NCI-H2081 treated with DMSO at 0.1 percent for 48 hours (cell line): ENCODE results near the gene PARD6A.
A peak's percentile ranks its signal among the peaks of the same experiment; 100 is the strongest.

Source experiments
- DNase-seq: peaks from one replicate; lab custom pipeline; 2025; lab: John Stamatoyannopoulos, UW

PARD6A gene, protein sequence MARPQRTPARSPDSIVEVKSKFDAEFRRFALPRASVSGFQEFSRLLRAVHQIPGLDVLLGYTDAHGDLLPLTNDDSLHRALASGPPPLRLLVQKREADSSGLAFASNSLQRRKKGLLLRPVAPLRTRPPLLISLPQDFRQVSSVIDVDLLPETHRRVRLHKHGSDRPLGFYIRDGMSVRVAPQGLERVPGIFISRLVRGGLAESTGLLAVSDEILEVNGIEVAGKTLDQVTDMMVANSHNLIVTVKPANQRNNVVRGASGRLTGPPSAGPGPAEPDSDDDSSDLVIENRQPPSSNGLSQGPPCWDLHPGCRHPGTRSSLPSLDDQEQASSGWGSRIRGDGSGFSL

DNA sequence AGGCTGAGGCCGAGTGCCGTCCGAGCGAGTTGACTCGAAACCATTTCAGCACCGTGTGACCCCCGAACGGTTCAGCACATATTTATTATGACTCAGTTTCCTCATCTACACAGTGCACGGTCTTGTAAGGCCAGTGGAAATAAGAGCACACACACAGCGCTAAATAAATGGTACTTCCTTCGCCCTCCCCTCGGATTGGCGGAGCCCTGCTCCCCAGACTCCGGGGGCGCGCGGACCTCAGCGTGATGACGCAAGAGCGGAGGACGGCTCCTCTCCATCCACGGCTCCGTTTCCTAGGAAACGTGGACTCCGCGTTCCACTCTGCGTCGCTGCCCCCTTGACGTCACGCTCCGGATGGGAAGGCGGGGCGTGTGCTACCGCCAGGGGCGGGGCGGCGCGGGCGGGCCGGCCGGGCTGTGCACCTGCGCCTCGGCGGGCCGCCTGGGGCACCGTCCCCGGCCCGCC lies at the start of gene PARD6A:
Gene PARD6A, plus strand, starts transcription at position 397 of the 465 bp plus-strand sequence. CDS start 79 bp downstream, outside the sequence.
- DNase-seq, result peak; percentile 49

DNA sequence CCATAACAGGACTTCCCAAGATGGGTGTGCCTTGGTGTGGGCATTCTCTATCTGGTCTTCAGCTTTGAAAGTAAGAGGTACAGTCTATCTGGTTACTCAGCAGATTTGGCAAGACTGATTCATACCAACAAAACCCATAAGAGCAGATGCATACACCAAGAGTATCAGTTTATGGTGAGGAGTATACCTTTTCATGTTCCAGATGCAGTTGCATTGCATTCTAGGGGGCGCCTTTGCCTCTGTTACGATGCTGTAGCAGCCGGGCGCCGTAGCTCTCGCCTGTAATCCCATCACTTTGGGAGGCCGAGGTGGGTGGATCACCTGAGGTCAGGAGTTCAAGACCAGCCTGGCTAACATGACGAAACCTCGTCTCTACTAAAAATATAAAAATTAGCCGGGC lies 47.0 kb upstream of the PARD6A start:
- no peak for DNase-seq

DNA sequence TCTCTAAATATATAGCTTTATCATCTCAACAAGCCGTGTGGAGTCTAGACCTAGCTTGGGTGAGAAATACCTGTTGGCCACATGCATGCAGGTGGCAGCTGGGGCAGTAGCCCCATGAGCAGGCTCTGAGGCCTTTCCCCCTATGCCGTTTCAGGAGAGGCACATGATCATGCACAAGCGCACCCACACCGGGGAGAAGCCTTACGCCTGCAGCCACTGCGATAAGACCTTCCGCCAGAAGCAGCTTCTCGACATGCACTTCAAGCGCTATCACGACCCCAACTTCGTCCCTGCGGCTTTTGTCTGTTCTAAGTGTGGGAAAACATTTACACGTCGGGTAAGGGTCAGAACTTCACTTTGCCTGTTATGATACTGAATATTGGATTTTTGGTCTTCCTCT lies 32.5 kb upstream of the PARD6A start:
- DNase-seq, result no peak

DNA sequence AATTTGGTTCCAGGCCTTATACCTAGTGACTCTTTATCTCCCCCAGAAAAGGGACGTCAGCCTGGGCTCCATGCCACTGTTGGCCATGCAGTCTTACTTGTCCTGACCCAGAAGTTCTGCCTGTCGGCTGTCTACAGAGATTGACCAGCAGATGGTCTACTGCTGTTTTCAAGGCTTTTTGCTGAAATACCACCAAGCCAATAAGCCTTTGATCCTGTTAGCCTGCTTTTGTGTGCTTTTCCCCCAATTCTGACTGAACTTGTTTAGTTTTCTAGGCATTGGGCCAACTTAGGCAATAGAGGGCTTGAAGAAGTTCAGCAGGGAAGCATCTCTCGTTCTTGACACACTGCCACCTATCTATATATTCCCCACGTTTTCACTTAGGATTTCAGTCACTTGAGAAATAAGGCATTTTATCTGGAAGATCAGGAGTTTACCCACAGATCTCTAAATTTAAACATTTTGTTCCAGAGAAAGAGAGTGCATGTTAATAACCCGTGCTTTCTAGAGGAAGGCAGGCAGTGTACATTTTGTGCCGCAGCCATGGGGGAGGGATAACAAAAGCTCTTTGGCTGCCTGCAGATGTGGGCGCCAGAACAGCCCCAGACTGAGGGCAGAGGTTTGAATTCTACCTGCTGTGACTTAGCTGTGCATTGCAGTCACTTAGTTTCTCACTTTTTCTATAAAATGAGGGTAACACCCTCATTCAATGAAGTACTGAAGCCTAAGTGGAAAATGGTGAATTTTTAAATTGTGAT lies 28.2 kb upstream of the PARD6A start:
- DNase-seq, result no peak

DNA sequence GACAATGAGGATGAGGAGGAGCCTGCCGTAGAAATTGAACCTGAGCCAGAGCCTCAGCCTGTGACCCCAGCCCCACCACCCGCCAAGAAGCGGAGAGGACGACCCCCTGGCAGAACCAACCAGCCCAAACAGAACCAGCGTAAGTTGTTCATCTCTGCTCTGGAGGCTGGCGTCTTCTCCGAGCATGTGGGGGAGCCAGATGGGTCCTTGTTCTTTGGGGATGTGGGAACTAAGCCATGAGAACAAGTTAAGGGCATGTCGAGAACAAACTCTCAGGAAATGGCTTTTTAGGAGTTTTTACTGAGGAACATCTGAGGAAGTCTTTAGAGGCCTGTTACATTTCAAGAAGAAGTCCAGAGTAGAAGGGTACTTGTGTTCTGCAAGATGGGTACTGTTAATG lies 24.0 kb upstream of the PARD6A start:
- no peak for DNase-seq

DNA sequence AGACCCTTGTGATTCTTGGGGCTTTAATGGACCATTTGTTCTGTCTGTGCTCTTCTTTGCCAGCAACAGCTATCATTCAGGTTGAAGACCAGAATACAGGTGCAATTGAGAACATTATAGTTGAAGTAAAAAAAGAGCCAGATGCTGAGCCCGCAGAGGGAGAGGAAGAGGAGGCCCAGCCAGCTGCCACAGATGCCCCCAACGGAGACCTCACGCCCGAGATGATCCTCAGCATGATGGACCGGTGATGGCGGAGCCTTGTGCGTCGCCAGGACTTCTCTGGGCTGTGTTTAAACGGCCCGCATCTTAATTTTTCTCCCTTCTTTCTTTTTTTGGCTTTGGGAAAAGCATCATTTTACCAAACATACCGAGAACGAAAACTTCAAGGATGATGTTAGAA lies 23.1 kb upstream of the PARD6A start:
- no peak for DNase-seq

DNA sequence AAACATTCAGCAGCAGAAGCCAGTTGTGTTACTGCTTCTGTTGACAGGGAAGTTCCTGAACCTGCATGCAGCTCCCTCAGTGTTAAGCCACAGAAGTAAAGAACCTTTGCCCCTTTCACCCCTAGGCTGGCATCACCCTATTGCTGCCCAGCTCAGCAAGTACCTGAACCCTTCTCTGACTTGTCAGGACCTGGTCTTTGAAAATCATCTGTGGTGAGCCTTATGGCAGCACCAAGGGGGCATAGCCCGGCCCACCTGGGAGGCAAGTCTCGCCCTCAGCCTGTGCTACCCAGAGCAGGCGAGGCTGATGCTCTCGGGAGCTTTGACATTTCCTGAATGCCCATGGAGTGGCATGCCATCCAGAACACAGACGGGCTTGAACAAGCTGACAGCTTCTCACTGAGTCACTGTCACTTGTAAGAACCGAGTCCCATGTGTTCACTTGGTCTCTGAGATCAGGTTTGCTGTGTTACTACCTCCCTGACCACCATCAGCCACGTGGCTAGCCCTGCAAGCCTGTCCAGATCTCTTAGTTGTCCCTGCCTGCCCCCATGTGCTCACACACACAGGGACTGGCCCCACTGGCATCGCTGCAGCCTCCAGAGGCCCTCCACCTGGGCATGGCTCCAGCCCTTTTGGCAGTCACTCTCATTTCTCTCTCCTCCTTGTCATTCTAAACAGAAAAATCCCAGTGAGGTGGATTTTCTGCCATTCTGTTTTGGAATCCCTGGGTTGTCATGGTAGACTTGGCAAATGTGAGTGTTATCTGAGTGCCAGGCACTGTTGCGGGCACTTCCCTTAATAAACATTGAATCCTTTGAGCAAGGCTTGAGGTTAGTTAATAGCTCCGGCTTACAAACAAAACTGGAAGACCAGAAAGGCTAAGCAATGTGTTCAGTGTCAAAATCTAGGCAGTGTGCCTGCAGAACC lies 18.7 kb upstream of the PARD6A start:
- DNase-seq, result no peak

DNA sequence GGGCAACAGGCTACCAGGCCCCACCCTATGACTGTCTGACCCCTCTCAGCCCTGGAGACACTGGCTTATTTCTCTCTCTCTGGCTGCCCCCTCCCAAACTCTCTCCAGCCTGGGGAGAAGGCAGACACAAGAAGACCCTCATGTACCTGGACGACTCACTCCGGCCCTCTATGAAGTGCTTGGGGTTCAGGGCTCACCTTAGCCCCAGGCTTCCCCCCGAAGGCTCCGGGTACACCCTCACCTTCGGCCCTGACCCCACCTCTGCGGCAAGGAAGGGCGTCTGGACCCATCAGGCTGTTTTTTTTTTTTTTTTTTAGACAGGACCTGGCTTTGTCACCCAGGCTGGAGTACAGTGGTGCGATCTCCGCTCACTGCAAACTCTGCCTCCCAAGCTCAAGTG lies 16.7 kb upstream of the PARD6A start:
- DNase-seq, result no peak

DNA sequence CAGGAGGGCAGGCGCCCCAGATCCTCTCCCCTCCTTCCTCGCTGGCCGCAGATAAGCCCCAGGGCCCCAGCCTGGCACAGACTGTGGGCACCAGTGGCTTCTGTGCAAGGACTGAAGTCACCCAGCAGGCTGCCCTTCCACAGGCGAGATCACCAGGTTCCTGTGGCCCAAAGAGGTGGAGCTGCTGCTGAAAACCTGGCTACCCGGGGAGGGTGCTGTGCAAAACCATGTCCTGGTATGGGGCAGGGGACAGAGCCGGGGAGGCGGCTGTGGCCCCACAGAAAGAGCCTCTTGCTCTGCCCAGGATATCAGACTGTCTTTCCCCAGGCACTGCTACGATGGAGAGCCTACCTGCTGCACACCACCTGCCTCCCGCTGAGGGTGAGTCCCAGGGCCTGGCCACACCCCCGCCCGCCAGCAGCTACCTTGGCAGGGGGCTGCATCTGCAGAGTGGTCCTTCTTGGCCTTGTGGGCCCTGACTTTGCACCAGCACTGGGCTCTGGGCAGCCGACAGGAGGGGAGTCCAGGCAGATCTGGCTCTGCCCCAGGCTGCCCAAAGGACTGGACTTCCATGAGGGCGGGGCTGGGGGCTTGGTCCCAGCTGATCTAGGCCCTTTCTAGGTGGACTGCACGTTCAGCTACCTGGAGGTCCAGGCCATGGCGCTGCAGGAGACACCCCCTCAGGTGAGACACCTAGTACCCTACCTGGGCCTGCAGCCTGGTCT lies 15.2 kb upstream of the PARD6A start:
- DNase-seq, result no peak

DNA sequence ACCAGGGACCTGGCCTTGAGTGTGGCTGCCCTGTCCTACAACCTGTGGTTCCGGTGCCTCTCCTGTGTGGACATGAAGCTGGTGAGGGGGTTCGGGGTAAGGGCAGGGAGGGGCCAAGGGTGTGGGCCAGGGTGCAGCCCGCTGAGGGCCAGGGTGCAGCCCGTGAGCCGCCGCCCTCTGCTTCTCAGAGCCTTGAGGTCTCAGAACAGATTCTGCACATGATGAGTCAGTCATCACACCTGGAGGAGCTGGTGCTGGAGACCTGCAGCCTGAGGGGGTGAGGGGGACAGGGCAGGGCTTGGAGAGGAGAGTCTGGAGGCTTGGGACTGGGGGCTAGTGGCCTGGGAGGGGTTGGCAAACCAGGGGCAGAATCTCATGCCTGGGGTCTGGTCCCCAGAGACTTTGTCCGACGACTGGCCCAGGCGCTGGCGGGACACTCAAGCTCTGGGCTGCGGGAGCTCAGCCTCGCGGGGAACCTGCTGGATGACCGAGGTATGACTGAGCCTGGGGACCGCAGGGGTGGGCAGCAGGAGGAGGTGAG lies 13.6 kb upstream of the PARD6A start:
- DNase-seq, result no peak

DNA sequence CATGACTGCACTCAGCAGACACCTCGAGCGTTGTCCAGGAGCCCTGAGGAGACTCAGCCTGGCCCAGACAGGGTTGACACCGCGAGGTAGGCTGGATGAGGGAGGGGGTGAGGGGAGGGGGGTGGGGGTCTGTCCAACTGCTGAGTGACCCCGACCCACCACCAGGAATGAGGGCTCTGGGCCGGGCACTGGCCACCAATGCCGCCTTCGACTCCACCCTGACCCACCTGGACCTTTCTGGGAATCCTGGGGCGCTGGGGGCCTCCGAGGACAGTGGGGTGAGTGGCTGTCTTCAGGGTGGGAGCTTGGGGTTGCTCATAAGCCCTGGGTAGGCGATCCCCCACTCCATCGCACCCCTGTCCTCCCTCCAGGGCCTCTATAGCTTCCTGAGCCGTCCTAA lies 13.1 kb upstream of the PARD6A start:
- DNase-seq, result no peak

DNA sequence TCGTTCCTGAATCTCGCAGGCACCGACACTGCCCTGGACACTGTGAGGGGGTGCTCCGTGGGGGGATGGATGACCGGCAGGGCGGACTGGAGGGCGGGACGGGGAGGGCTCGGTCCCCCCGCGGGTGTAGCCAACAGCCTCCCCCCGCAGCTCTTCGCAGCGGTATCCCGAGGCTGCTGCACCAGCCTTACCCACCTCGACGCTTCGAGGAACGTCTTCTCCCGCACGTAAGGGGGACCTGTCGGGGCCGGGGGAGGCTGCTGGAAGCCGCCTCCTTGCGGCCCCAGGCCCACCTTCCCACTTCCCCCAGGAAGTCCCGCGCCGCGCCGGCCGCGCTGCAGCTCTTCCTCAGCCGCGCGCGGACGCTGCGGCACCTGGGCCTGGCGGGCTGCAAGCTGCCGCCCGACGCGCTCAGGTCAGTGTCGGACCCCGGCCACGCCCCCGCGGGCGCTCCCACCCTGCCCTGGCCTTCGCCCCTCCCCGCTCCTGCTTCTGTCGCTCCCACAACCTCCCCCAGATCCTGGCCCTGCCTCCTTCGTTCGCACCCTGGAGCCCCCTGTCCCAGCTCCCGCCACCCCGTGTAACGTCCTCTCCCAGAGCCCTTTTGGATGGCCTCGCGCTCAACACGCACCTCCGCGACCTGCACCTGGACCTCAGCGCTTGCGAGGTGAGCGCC lies 12.5 kb upstream of the PARD6A start:
- no peak for DNase-seq

DNA sequence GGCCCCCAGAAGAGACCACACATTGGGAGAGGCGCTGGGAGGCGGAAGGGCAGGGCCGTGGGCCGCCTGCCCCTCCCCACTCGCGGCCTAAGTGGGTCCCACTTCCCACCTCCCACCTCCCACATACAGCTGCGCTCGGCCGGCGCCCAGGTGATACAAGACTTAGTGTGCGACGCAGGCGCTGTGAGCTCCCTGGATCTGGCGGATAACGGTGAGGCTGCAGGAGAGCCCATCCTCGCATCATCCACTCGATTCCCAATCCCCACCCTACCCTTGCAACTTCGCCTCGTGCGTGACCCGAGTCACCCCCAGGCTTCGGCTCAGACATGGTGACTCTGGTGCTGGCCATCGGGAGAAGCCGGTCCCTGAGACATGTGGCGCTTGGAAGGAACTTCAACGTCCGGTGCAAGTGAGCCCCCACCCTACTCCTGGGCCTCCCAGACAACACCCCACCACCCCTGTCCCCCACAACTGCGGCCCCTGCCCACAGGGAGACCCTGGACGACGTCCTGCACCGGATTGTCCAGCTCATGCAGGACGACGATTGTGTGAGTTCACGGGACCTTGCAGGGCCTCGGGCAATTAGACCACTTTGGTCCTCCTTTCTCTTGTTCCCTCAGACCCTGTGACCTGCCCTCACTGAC lies 11.9 kb upstream of the PARD6A start:
- DNase-seq, result no peak

DNA sequence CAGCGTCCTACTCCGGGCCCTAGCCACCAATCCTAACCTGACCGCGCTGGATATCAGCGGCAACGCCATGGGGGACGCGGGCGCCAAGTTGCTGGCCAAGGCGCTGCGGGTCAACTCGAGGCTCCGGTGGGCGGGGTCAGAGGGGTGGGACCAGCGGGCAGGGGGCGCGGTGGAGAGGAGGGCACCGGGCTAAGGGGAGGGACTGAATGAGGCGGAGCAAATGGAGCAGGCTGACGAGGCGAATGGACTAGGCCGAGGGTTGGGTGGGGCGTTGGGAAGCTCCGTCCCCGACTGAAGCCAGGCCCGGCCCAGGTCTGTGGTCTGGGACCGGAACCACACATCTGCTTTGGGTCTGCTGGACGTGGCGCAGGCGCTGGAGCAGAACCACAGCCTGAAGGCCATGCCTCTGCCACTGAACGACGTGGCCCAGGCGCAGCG lies 11.2 kb upstream of the PARD6A start:
- no peak for DNase-seq

DNA sequence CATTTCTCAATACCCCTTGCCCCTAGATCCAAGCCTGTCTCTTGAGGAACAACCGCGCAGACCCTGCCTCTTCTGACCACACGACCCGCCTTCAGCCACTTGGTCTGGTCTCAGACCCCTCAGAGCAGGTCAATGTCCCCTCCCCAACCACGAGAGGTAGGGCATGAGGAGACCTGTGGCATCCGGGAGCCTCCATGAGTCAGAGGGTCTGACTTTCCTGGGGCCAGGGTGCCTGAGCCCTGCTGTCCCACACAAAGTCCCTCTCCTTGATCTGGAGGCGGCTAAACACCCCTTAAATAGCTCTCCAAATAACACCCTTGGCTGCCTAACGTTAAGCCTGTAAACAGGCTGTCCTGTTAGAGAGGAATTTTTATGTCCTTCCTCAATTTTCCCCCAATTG lies 10.7 kb upstream of the PARD6A start:
- no peak for DNase-seq

DNA sequence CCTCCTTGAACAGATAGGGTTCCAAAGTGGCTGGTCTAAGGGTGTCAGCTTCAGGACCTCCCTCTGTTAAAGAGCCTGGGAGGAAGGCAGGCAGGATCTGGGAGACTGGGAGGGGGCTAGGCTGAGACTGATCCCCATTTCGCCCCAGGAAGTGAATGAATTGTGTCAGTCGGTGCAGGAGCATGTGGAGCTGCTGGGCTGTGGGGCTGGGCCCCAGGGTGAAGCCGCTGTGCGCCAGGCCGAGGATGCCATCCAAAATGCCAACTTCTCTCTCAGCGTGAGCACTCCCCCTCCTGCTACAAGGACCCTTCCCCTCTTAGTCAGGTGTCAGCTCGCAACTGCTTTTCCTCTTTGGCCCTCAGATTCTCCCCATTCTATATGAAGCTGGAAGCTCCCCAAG lies 9.7 kb upstream of the PARD6A start:
- DNase-seq, result no peak

DNA sequence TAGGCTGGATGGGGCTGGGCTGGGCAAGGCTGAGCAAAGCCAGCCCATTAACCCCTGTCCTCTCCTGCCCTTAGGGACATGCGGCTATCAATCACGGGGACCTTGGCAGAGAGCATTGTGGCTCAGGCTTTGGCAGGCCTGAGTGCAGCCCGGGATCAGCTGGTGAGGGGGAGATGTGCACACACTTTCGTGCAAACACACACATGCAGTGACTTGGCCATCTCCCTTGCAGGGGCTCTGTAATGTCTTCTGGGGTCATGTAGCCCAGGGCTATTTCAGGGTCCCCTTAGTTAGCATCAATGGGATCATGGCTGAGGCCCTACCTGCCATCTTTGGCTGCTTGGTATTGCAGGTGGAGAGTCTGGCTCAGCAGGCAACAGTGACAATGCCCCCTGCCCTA lies 8.9 kb upstream of the PARD6A start:
- no peak for DNase-seq

DNA sequence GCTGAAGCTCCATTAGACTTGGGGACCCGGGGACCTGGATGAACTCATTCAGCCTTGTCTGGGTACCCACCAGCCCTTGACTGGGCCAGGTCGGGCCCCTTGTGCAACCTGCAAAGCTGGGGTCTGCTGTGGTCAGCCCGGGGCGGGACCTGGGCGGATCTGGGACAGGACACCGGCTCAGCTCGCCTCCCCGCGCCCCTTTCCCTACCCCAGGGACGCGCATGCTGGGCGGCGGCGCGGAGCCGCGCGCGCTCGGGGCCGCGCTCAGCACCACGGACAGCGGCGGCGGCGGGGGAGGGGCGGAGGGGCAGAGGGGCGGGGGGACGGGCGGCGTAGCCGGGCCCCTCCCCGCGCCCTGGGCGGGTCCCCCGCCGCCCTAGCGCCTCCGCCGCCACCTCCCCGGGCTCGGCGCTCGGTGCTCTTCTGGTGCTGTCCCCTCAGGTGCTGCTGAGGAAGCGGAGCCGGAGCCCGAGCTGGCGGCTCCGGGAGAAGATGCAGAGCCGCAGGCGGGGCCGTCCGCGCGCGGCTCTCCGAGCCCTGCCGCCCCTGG lies 8.1 kb upstream of the PARD6A start:
- DNase-seq, result no peak

DNA sequence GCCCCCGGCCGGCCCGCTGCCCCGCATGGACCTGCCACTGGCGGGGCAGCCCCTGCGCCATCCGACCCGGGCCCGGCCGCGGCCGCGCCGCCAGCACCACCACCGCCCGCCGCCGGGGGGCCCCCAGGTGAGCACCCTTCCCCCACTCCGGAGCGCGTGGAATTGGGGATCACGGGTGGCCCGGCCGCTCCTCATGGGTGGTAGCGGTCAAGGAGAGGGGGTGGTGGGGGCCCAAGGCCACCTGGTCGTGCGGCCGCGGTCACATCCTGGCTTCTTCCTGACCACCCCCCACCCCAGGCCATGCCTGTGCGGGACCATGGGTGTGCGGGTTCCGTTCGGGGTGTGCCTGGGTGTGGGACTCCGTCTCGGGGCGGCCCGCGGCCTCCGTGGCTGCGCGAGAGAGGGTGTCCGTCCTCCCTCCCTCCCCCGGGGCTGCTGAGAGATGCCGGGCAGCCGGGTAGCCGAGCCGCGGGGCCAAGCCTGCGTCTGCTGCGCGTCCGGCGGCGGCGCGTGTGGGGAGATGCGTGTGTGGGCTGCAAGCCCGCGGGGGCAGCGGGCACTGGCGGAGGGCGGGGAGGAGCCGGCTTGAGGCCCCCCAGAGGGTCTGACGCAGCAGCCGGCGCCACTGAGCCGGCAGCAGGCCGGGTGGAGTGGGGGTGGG lies 7.5 kb upstream of the PARD6A start:
- DNase-seq, result no peak
